HEK293 (cell line): ENCODE data around the gene ESRRA.

ENCODE experiments used
- CTCF ChIA-PET: fragments of 350-600 bp; formaldehyde crosslinking; extraction: SDS; loops from one replicate; lab custom pipeline; 2021; ENCODE audit warnings: antibody characterized with exemption; lab: Yijun Ruan, JAX
- POLR2A ChIA-PET: fragments of 300-600 bp; formaldehyde crosslinking; extraction: SDS; loops from one replicate; lab custom pipeline; 2020; ENCODE audit warnings: antibody characterized with exemption, inconsistent platforms; lab: Yijun Ruan, JAX
- H3K27ac ChIP-seq: fragments of 200-500 bp; sonication (Bioruptor generic); 2 replicates; pipeline ENCODE4 v1.5.1; 2014; ENCODE audit warnings: low read depth, low read length, control low read depth, inconsistent platforms; ENCODE audit errors: extremely low read depth
- H3K36me3 ChIP-seq, 2 experiments: fragments of 200-500 bp in 1 of 2; sonication (Bioruptor generic) in 1 of 2; 1 replicate in 1 of 2; 2 replicates in 1 of 2; pipeline ENCODE4 v1.5.1; 2014 to 2017; ENCODE audit warnings: inconsistent platforms in 2 of 2, low read length in 2 of 2; ENCODE audit not compliant: control insufficient read depth in 2 of 2, insufficient read depth in 1 of 2
- H3K4me1 ChIP-seq: fragments of 200-500 bp; sonication (Bioruptor generic); 2 replicates; pipeline ENCODE4 v1.5.1; 2014; ENCODE audit warnings: mild to moderate bottlenecking, low read length, inconsistent platforms; ENCODE audit not compliant: control insufficient read depth, insufficient read depth
- H3K4me3 ChIP-seq: 2 replicates; pipeline ENCODE4 v1.5.1; 2011; ENCODE audit warnings: low read depth, mild to moderate bottlenecking, control low read depth, low read length, moderate library complexity
- H3K9me3 ChIP-seq: fragments of 200-500 bp; sonication (Bioruptor generic); 2 replicates; pipeline ENCODE4 v1.5.1; 2014; ENCODE audit warnings: low read depth, low read length, inconsistent platforms; ENCODE audit not compliant: control insufficient read depth, insufficient read depth
- BCL11B ChIP-seq: fragments of 450-650 bp; formaldehyde crosslinking; IDR thresholded peaks from 2 replicates; pipeline ENCODE4 v1.5.1; 2016; ENCODE audit warnings: low read depth, missing biosample characterization, missing genetic modification characterization
- CTCF ChIP-seq: fragments of 450-650 bp; formaldehyde crosslinking; IDR thresholded peaks from 2 replicates; pipeline ENCODE4 v1.5.1; 2016; ENCODE audit warnings: missing biosample characterization, missing genetic modification characterization
- EGR2 ChIP-seq: fragments of 450-650 bp; formaldehyde crosslinking; IDR thresholded peaks from 2 replicates; pipeline ENCODE4 v1.5.1; 2016; ENCODE audit warnings: low read depth, missing biosample characterization, missing genetic modification characterization
- MZF1 ChIP-seq: fragments of 450-650 bp; formaldehyde crosslinking; IDR thresholded peaks from 2 replicates; pipeline ENCODE4 v1.5.1; 2017; ENCODE audit warnings: missing biosample characterization, missing genetic modification characterization, borderline replicate concordance
- SP7 ChIP-seq: fragments of 450-650 bp; formaldehyde crosslinking; IDR thresholded peaks from 2 replicates; pipeline ENCODE4 v1.5.1; 2016; ENCODE audit warnings: missing biosample characterization, missing genetic modification characterization
- ZBTB1 ChIP-seq: fragments of 450-650 bp; formaldehyde crosslinking; IDR thresholded peaks from 2 replicates; pipeline ENCODE4 v1.5.1; 2016; ENCODE audit warnings: missing biosample characterization, missing genetic modification characterization
- ZEB2 ChIP-seq: fragments of 450-650 bp; formaldehyde crosslinking; IDR thresholded peaks from 2 replicates; pipeline ENCODE4 v1.5.1; 2016; ENCODE audit warnings: missing biosample characterization, missing genetic modification characterization
- ZNF10 ChIP-seq: fragments of 450-650 bp; formaldehyde crosslinking; IDR thresholded peaks from 2 replicates; pipeline ENCODE4 v1.5.1; 2017; ENCODE audit warnings: missing biosample characterization, missing genetic modification characterization
- ZNF138 ChIP-seq: fragments of 450-650 bp; formaldehyde crosslinking; IDR thresholded peaks from 2 replicates; pipeline ENCODE4 v1.5.1; 2016; ENCODE audit warnings: missing biosample characterization, missing genetic modification characterization, borderline replicate concordance
- ZNF18 ChIP-seq: fragments of 450-650 bp; formaldehyde crosslinking; IDR thresholded peaks from 2 replicates; pipeline ENCODE4 v1.5.1; 2016; ENCODE audit warnings: missing biosample characterization, missing genetic modification characterization
- ZNF423 ChIP-seq: fragments of 450-650 bp; formaldehyde crosslinking; IDR thresholded peaks from 2 replicates; pipeline ENCODE4 v1.5.1; 2016; ENCODE audit warnings: missing biosample characterization, missing genetic modification characterization
- ZNF513 ChIP-seq: fragments of 450-650 bp; IDR thresholded peaks from 2 replicates; pipeline ENCODE4 v1.5.1; 2018; ENCODE audit warnings: missing biosample characterization, missing genetic modification characterization
- ZNF704 ChIP-seq: fragments of 450-650 bp; formaldehyde crosslinking; IDR thresholded peaks from 2 replicates; pipeline ENCODE4 v1.5.1; 2016; ENCODE audit warnings: missing biosample characterization, missing genetic modification characterization
- ZNF76 ChIP-seq: fragments of 450-650 bp; formaldehyde crosslinking; IDR thresholded peaks from 2 replicates; pipeline ENCODE4; 2016; ENCODE audit warnings: low read depth, missing biosample characterization, missing genetic modification characterization, borderline replicate concordance
- ZNF791 ChIP-seq: fragments of 450-650 bp; formaldehyde crosslinking; IDR thresholded peaks from 2 replicates; pipeline ENCODE4 v1.5.1; 2016; ENCODE audit warnings: missing biosample characterization, missing genetic modification characterization
- ZSCAN16 ChIP-seq: fragments of 450-650 bp; formaldehyde crosslinking; IDR thresholded peaks from 2 replicates; pipeline ENCODE4 v1.5.1; 2016; ENCODE audit warnings: missing biosample characterization, missing genetic modification characterization
- ZSCAN30 ChIP-seq: fragments of 450-650 bp; IDR thresholded peaks from 2 replicates; pipeline ENCODE4 v1.5.1; 2018; ENCODE audit warnings: missing biosample characterization, mild to moderate bottlenecking, missing genetic modification characterization, moderate library complexity

The ESRRA gene

GRCh38 chr11:64364435-64364834, 59.1 kb downstream of the ESRRA start:
- POLR2A ChIA-PET = interaction anchor here (0.7 kb wide), 1 partner anchor 363 kb away, joined by 3 read pairs; no protein-coding TSS in a partner anchor

GRCh38 chr11:64364911-64365310, 59.6 kb downstream of the ESRRA start:
- H3K4me3 ChIP-seq = no peak overlapping the region
- ChIA-PET POLR2A (interaction anchor here (0.7 kb wide), 1 partner anchor 364 kb away, joined by 3 read pairs; no protein-coding TSS in a partner anchor), CTCF (interaction anchor here (2.0 kb wide), 1 partner anchor 10 kb away, joined by 8 read pairs; no protein-coding TSS in a partner anchor)
- TF ChIP-seq ZNF76 (tag by site-specific recombination) (no peak), ZEB2 (tag by site-specific recombination) (no peak), ZBTB1 (no peak), ZNF791 (no peak), EGR2 (tag by site-specific recombination) (no peak), ZNF513 (tag by site-specific recombination) (no peak), MZF1 (tag by site-specific recombination) (no peak), ZSCAN16 (no peak), SP7 (tag by site-specific recombination) (no peak), ZNF704 (tag by site-specific recombination) (no peak), CTCF (no peak)
- H3K27ac ChIP-seq = no peak overlapping the region
- no peaks in the 10 kb centered on the region for H3K9me3 ChIP-seq
- H3K36me3 ChIP-seq = peaks cover 0 to 66% of the 10 kb centered on the region in 2 experiments; a peak in 2 of 3 replicates
- H3K4me1 ChIP-seq = no peaks in the 10 kb centered on the region

More at GRCh38 chr11:64364435-64364834, 59.1 kb downstream of the ESRRA start:
- no peak for TF ChIP-seq ZNF138 (tag by site-specific recombination)
- no peak for TF ChIP-seq ZNF10
- no peak for TF ChIP-seq EGR2 (tag by site-specific recombination)
- TF ChIP-seq ZNF423 = no peak
- no peak for TF ChIP-seq ZNF18 (tag by site-specific recombination)
- no peak for TF ChIP-seq BCL11B
- no peak for TF ChIP-seq ZSCAN30 (tag by site-specific recombination)
- H3K9me3 ChIP-seq = no peaks in the 10 kb centered on the region
- H3K36me3 ChIP-seq = peaks cover 0 to 62% of the 10 kb centered on the region in 2 experiments; a peak in 2 of 3 replicates
- H3K27ac ChIP-seq = no peak overlapping the region
- CTCF ChIA-PET = interaction anchor here (2.0 kb wide), 1 partner anchor 9 kb away, joined by 8 read pairs; no protein-coding TSS in a partner anchor
- H3K4me1 ChIP-seq = no peaks in the 10 kb centered on the region
- no peak overlapping the region for H3K4me3 ChIP-seq
